Right lobe of liver (tissue), 6 donors: ENCODE measurements around the gene SNTB2. TPM values are rescaled to one million over a fixed set of nuclear protein-coding genes. Genes with fewer than 3 reads are reported as not detected.
A peak's percentile ranks its signal among the peaks of the same experiment; 100 is the strongest.
"Not testable (repeated sequence)": the region's sequence is repeated elsewhere in the genome, so short reads cannot be mapped to it uniquely, and the experiment has no call there.

Experiments
- ATAC-seq, 4 donors: fragments of 200-7000 bp; cut with Tn5 transposase; one replicate each; pipeline ENCODE4 v1.9.1; 2020; ENCODE audit warnings: mild to moderate bottlenecking in 4 of 4, moderate library complexity in 4 of 4
- DNase-seq, 3 donors: peaks; one replicate each; pipeline ENCODE4 v3.0.0-alpha.2; 2020
- H3K27ac ChIP-seq, 3 donors: fragments of 200-600 bp; one replicate each; pipeline ENCODE4 v1.8.0; 2022
- H3K27me3 ChIP-seq, 2 donors: fragments of 200-600 bp; one replicate each; pipeline ENCODE4 v1.8.0; 2022
- H3K36me3 ChIP-seq, 4 donors: fragments of 200-600 bp; sonication (generic) in 1 of 4; one replicate each; pipeline versions ENCODE4 v1.5.1 to v1.8.0; 2017 to 2022; ENCODE audit warnings: control low read depth in 1 of 4
- H3K4me1 ChIP-seq, 4 donors: fragments of 200-600 bp; sonication (generic) in 1 of 4; one replicate each; pipeline versions ENCODE4 v1.5.1 to v1.8.0; 2017 to 2022; ENCODE audit warnings: control low read depth in 1 of 4
- H3K4me3 ChIP-seq, 3 donors: fragments of 200-600 bp; one replicate each; pipeline ENCODE4 v1.8.0; 2022
- H3K9me3 ChIP-seq, 4 donors: fragments of 200-600 bp; sonication (generic) in 1 of 4; one replicate each; pipeline versions ENCODE4 v1.5.1 to v1.8.0; 2017 to 2022; ENCODE audit warnings: control low read depth in 1 of 4
- POLR2A ChIP-seq: fragments of 450-650 bp; IDR thresholded peaks from one replicate; pipeline ENCODE4 v1.6.1; 2017; ENCODE audit warnings: antibody characterized with exemption, mild to moderate bottlenecking
- WGBS: methylation state at CpG from one replicate; pipeline ENCODE4 v1.1.6; 2018; ENCODE audit warnings: low coverage, low lambda C conversion rate; ENCODE audit not compliant: insufficient coverage; ENCODE audit errors: missing lambda C conversion rate; 5-methylcytosine and 5-hydroxymethylcytosine counted together
- intact Hi-C, 2 donors: fragments of 100-400 bp; cut with DNase I; formaldehyde crosslinking; loops; one replicate each; pipeline versions ENCODE4 v1.11.2 to v1.14.1; 2022
- total RNA-seq, 6 experiments: library from RNA; depleted of rRNA in 2 of 6; stranded (reverse); fragments of >200 nt in 2 of 6; fragmentation: NEBNext Ultra II Directional in 3 of 6; extraction: Animal tissue kit (Norgen Biotek cat#: 25700) in 3 of 6; gene quantifications; one replicate each; pipeline versions ENCODE4 v1.1.0 to v1.2.4, GENCODE V29; 2016 to 2023
- TF ChIP-seq, protein P1 (sequence below), 4 donors: fragments of 200-600 bp in 3 of 4; fragments of 450-650 bp in 1 of 4; IDR thresholded peaks; one replicate each; pipeline versions ENCODE4 v1.5.1 to v1.8.0; 2016 to 2022; ENCODE audit warnings: antibody characterized with exemption in 4 of 4, mild to moderate bottlenecking in 2 of 4
- donor health status: DM: no; HTN: yes; CAD: no.
- donor health status: DM: no; HTN: no; CAD: no.
- donor health status: DM: no; HTN: no; CAD: no.
- donor health status: DM: no; HTN: yes; CAD: no.
- donor health status: DM: no; HTN: yes; CAD: no.

The SNTB2 gene
- total RNA-seq, 6 experiments from 2014 or later: 7.5 to 13.9 (median 10.6) TPM

DNA sequence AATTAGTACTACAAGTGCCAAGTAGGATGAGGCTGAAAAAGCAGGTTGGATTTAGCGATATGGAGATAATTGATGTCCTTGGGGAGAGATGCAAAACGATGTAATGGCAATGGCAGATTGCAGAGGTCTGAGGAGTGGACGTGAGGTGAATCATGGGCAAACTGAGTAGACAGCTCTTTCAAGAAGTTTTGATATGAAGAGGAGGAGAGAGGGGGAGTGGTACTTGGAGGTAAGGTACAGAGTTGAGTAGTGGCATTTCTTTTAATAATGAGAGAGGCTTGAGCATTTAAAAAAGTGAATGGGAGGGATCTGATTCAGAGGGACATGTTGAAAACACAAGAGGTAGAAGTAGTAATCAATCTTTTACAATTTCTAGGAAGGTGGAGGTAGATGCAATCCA, 106.4 kb downstream of the SNTB2 start:
- Histone ChIP-seq H3K9me3 (no peaks in the 10 kb centered on the region), H3K4me3 (no peak overlapping the region), H3K4me1 (no peaks in the 10 kb centered on the region), H3K36me3 (no peaks in the 10 kb centered on the region), H3K27ac (no peak overlapping the region), H3K27me3 (no peaks in the 10 kb centered on the region)
- ATAC-seq (no peak), DNase-seq (no peak)
- intact Hi-C loops: loop anchor here (10.0 kb wide), 2 partner anchors 119 to 139 kb away; no protein-coding TSS in a partner anchor
- TF ChIP-seq, protein P1, sequence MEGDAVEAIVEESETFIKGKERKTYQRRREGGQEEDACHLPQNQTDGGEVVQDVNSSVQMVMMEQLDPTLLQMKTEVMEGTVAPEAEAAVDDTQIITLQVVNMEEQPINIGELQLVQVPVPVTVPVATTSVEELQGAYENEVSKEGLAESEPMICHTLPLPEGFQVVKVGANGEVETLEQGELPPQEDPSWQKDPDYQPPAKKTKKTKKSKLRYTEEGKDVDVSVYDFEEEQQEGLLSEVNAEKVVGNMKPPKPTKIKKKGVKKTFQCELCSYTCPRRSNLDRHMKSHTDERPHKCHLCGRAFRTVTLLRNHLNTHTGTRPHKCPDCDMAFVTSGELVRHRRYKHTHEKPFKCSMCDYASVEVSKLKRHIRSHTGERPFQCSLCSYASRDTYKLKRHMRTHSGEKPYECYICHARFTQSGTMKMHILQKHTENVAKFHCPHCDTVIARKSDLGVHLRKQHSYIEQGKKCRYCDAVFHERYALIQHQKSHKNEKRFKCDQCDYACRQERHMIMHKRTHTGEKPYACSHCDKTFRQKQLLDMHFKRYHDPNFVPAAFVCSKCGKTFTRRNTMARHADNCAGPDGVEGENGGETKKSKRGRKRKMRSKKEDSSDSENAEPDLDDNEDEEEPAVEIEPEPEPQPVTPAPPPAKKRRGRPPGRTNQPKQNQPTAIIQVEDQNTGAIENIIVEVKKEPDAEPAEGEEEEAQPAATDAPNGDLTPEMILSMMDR (IDR thresholded peaks at IDR 0.05): no peak
- TF ChIP-seq POLR2A: no peak
- WGBS: 70% methylated on average over 3 of the region's 3 CpGs

DNA sequence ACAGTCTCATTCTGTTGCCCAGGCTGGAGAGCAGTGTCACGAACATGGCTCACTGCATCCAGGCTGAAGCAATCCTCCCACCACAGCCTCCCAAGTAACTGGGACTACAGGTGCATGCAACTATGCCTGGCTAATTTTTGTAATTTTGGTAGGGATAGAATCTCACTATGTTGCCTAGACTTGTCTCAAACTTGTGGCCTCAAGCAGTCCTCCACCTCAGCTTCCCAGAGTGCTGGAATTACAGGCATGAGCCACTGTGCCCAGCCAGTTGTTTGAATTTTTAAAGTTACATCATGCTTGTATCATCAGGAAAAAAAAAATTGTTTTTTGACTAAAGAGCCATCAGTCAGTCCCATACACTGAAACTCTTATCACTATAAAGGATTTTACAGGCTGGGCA, 107.1 kb downstream of the SNTB2 start:
- H3K36me3 ChIP-seq: no peaks in the 10 kb centered on the region
- ATAC-seq (no peak), DNase-seq (no peak)
- intact Hi-C loops: loop anchor here (10.0 kb wide), 2 partner anchors 119 to 139 kb away; no protein-coding TSS in a partner anchor
- H3K4me1 ChIP-seq: no peaks in the 10 kb centered on the region
- H3K4me3 ChIP-seq: no peak overlapping the region
- H3K27ac ChIP-seq: no peak overlapping the region
- H3K27me3 ChIP-seq: no peaks in the 10 kb centered on the region
- TF ChIP-seq, protein P1 (IDR thresholded peaks at IDR 0.05): no peak
- no peak for TF ChIP-seq POLR2A
- no peaks in the 10 kb centered on the region for H3K9me3 ChIP-seq
- 100% methylated on average over 1 of the region's 1 CpG for WGBS

GRCh38 chr16:69296771-69297170, 109.8 kb downstream of the SNTB2 start:
- H3K4me1 ChIP-seq, ATAC-seq, H3K9me3 ChIP-seq, H3K27ac ChIP-seq, H3K27me3 ChIP-seq, H3K4me3 ChIP-seq: not testable (repeated sequence)
- WGBS: 92% methylated on average over 6 of the region's 7 CpGs
- intact Hi-C loops: loop anchor here (10.0 kb wide), 2 partner anchors 122 to 142 kb away; no protein-coding TSS in a partner anchor
- DNase-seq: peak in 1 of 3 donors; percentile 13
- H3K36me3 ChIP-seq: peaks cover 0 to 23% (median 0%) of the 10 kb centered on the region in 4 donors

DNA sequence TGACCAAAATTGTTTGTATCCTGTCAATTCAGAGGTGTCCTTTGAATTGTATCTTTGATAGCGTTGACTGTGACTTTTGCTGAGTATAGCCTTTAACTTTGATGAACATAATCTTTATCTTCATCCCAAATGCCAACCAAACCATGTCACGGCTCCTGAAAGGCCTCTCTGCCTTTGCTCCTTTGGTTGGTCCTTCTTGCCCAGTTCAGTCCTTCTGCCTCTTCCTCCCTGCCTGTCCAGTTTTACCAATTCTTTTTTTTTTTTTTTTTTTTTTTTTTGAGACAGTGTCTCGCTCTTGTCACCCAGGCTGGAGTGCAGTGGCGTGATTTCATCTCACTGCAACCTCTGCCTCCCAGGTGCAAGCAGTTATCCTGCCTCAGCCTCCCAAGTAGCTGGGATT, 111.3 kb downstream of the SNTB2 start:
- H3K36me3 ChIP-seq: peaks cover 0 to 27% (median 0%) of the 10 kb centered on the region in 4 donors
- no peaks in the 10 kb centered on the region for H3K9me3 ChIP-seq
- WGBS: 90% methylated on average over 3 of the region's 4 CpGs
- TF ChIP-seq, protein P1 (IDR thresholded peaks at IDR 0.05): no peak
- no peak for TF ChIP-seq POLR2A
- no peak overlapping the region for H3K4me3 ChIP-seq
- H3K27me3 ChIP-seq: no peaks in the 10 kb centered on the region
- H3K4me1 ChIP-seq: no peaks in the 10 kb centered on the region
- intact Hi-C loops: loop anchor here (10.0 kb wide), 2 partner anchors 123 to 143 kb away; no protein-coding TSS in a partner anchor
- peak in 1 of 3 donors; percentile 8 for DNase-seq
- no peak overlapping the region for H3K27ac ChIP-seq
- ATAC-seq: no peak

DNA sequence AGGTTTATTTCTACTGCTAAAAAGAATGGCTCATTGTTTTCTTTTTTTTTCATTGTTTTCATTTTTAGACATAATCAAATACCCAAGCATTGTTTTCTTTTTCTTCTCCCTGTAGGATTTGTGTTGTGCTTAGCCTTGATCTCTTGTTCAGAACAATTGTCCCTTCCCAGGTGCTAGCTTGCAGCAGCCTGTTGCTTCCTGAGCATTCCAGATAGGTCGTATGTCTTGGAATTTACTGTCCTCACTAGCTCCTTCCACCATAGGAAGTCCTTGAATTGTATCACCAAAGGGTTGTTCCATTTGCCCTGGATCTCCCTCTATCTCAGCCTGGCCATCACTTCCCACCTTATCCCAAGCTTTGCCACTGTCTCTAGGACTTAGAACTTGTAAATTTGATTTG, 114.2 kb downstream of the SNTB2 start:
- Histone ChIP-seq H3K36me3 (peaks cover 0 to 27% (median 0%) of the 10 kb centered on the region in 4 donors), H3K27me3 (no peaks in the 10 kb centered on the region), H3K9me3 (no peaks in the 10 kb centered on the region), H3K27ac (no peak overlapping the region), H3K4me1 (no peaks in the 10 kb centered on the region), H3K4me3 (no peak overlapping the region)
- TF ChIP-seq, protein P1 (IDR thresholded peaks at IDR 0.05): no peak
- TF ChIP-seq POLR2A: no peak
- WGBS: no CpG with 5 or more reads among the region's 1 CpG
- ATAC-seq (no peak), DNase-seq (no peak)
- intact Hi-C loops: no loop called here
